Activated naive CD4-positive, alpha-beta T cell treated with Interleukin-2 at 50 U/mL for 16 hours (primary cell): ENCODE results near the gene PLEKHG7.
"Not testable (repeated sequence)": the region's sequence is repeated elsewhere in the genome, so short reads cannot be mapped to it uniquely, and the experiment has no call there.

Experiments used
- DNase-seq: peaks from one replicate; pipeline ENCODE4 v3.0.0-alpha.2; 2020

The PLEKHG7 gene

DNA sequence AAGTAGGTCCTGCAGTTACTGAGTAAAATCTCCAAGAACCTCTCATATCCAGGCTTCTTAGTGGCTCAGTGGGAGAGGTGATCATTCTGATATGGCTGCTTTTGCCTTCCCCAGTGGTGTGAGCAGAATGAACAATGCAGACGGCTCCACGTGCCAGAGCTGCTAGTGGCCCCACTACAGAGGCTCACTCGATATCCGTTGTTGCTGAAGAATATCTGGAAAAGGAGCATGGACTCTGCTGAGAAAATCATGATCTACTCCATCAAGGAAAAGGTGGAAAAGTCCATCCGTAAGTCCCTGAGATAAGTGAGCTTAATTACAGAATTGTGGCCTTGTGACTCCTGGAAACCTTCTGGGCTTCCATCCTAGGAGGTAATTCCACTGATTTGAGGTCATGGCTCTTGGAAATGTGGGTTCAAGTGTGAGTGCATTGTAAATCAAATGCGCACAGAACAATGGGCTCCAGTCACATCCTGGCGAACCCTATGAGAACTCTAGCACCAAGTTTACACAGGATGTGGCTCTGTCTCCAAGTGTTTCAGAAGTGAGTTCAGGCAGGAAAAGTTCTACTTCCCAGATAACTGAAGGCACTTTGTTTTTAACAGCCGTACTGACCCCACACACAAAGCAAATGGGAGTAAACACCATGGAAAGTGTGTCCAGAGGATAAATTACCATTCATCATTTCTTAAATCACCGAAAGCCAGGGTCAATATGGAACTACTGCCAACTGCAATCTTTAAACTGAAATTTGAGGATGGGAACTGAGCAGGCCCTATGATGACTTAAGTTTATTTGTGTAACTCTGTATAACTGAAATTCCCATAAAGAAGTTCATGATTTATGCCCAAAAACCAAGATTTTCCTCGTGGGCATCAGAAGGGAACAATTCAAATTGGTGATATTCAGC is 51.4 kb downstream of the PLEKHG7 start:
- no peak for DNase-seq

DNA sequence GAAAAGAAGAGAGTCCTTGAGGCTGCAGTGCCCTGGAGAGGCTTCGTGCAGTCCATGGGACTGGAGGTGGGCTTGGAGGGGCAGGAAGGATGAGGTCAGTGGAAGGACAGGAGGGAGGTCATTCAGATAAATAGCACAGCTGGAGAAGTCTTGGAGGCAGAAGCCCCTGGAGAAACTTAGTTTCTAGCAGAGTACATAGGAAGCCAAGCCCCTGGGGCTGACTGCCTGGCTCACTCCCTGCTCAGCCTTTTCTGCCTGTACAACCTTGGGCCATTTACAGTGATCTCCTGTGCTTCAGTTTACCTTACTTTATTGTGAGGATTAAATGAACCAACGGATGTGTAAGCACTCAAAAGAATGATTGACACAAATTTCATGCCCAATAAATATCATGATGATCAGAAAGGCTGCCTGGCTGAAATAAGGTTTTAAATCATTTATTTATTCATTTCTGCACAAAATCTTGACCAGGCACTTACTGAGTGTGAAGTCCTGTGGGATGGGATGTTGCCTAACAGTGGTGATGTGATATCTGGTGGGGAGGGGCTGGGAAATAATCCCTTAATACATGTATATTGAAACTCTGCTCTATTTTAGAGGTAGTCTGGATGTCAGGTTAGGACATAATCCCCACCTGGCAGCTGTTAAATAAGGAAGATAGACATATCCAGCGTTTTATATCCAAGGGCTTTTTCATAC is 54.3 kb downstream of the PLEKHG7 start:
- no peak for DNase-seq

GRCh38 chr12:92757597-92758121 is 54.9 kb downstream of the PLEKHG7 start:
- DNase-seq, result no peak

GRCh38 chr12:92759634-92760268 is 57.0 kb downstream of the PLEKHG7 start:
- DNase-seq, result no peak

DNA sequence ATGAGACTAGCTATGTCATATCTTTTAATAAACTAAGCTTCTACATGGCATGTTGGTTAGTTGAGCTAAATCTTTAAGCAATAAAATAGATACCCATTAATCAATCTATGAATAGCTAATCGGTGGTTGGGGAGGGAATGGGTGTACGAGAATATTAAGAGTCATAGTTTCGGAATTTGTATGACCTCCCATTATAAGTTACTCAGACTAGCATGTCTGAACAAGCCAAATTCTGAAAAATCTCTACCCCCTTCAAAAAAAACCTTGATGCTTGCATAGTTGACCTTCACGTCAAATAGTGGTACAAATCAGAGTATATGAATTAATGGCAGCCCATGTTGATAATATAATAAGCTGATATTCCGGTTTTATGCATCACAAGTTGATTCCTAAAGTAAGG is 60.0 kb downstream of the PLEKHG7 start:
- no peak for DNase-seq

DNA sequence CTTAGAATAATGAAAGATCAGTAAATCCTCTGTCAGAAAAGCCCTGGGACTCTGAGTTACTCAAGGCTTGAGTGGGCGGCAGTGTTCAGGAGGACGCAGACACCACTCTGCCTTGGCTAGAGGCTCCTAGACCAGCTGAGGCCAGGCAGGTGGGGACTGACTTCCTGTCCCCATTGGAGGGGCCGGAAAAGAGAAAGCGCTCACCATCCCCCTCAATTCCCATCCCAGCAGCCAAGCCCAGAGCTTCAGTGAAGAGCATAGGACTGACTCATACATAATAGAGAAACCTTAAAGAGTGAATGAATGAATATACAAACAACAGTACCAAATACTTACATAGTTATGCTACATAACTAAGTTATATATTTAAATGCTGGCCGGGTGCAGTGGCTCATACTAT is 62.0 kb downstream of the PLEKHG7 start:
- no peak for DNase-seq

- DNase-seq, result no peak
Observed at GRCh38 chr12:92765871-92766270, 63.1 kb downstream of the PLEKHG7 start.

- DNase-seq, result no peak
Observed at GRCh38 chr12:92769124-92769901, 66.5 kb downstream of the PLEKHG7 start.

GRCh38 chr12:92771001-92771400 is 68.2 kb downstream of the PLEKHG7 start:
- DNase-seq, result no peak

- DNase-seq, result no peak
Observed at GRCh38 chr12:92775416-92775815, 72.6 kb downstream of the PLEKHG7 start.

GRCh38 chr12:92778525-92778924 is 75.7 kb downstream of the PLEKHG7 start:
- DNase-seq, result no peak

DNA sequence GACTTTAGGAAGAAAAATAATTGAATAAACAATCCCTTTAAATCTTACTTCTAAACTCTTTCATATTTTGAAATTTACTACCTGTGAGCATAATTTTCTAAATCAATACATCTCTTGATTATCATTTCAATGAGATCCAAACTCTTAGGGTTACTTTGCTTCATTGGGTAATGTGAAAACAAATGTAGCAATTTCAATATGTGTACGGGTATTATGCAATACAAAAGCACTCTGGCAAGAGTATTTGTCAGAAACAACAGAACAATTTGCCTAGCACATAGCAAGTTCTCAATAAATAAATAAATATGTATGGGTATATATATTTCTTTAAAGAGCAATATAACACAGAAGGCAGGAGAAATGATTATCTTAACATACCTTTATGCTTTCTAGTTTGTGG is 77.1 kb downstream of the PLEKHG7 start:
- DNase-seq, result no peak

- no peak for DNase-seq
Observed at GRCh38 chr12:92784356-92784755, 81.6 kb downstream of the PLEKHG7 start.

GRCh38 chr12:92784797-92785562 is 82.2 kb downstream of the PLEKHG7 start:
- DNase-seq, result peak; percentile 3

DNA sequence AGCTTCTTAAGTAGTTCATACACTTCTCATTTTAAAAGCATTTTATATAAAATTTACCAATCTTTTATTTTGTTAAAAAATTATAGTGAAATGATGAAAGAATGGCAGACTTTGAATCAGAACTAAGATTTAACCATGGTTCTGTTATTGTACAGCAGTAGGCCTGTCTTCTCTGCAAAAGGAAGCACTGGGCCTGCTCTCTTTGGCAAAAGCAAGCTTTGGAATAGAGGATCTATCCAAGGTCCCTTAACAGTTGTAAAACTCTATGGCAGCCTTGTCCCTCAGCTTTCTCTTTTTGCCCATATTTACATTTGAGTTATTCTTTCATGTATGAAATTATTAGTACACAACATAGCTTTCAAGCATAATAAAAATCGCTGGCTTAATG is 82.8 kb downstream of the PLEKHG7 start:
- DNase-seq, result no peak

GRCh38 chr12:92786045-92786444 is 83.3 kb downstream of the PLEKHG7 start:
- no peak for DNase-seq

DNA sequence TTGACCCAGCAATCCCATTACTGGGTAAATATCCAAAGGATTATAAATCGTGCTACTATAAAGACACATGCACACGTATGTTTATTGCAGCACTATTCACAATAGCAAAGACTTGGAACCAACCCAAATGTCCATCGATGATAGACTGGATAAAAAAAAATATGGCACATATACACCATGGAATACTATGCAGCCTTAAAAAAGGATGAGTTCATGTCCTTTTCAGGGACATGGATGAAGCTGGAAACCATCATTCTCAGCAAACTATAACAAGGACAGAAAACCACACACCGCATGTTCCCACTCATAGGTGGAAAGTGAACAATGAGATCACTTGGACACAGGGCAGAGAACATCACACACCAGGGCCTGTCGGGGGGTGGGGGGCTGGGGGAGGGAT is 91.6 kb downstream of the PLEKHG7 start:
- DNase-seq, result not testable (repeated sequence)

GRCh38 chr12:92794814-92795213 is 92.0 kb downstream of the PLEKHG7 start:
- no peak for DNase-seq

DNA sequence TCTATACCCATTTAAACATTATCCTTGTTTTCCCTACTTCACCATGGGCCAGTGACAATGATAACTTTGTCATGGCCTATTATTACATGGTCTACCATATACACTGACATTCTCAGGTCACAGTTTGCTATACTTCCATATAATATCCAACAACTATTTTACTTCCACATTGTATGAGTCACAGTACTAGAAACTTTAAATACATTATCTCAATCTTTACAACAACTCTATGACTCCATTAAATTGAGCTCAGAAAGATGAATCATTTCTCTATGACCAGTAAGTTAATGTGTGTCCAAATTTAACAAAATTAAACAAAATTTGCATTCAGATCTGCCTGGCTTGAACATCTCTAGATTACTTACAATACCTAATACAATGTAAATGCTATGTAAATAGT is 93.9 kb downstream of the PLEKHG7 start:
- no peak for DNase-seq

- no peak for DNase-seq
Observed at GRCh38 chr12:92802906-92803305, 100.1 kb downstream of the PLEKHG7 start.

GRCh38 chr12:92803903-92804302 is 101.1 kb downstream of the PLEKHG7 start:
- DNase-seq, result no peak

GRCh38 chr12:92810370-92810769 is 107.6 kb downstream of the PLEKHG7 start:
- no peak for DNase-seq
